Frontal cortex (tissue), 4 donors: ENCODE measurements around the gene FRMD4A. TPM values are rescaled to one million over a fixed set of nuclear protein-coding genes. Genes with fewer than 3 reads are reported as not detected.
"Not testable (repeated sequence)": the region's sequence is repeated elsewhere in the genome, so short reads cannot be mapped to it uniquely, and the experiment has no call there.

Source experiments
- DNase-seq, 2 donors: peaks; one replicate each; pipeline ENCODE4 v3.0.0; 2012; ENCODE audit warnings: low spot score in 2 of 2
- FAIRE-seq: peaks from 2 replicates; lab custom pipeline; 2012; peaks lifted over from hg19 to GRCh38; lab: Jason Lieb, UNC
- total RNA-seq: library from RNA; depleted of rRNA; stranded (reverse); fragments of >200 nt; gene quantifications from one replicate; pipeline ENCODE4 v1.2.3, GENCODE V29; 2014
- donor health status: control.
- donor health status: control.
- donor health status: control.

FRMD4A gene
- total RNA-seq, 1 donor from 2014 or later, result 69.7 TPM

GRCh38 chr10:13972609-13973008, 358.1 kb downstream of the FRMD4A start:
- FAIRE-seq, result no peak
- no peak for DNase-seq

GRCh38 chr10:13971601-13972475, 358.9 kb downstream of the FRMD4A start:
- DNase-seq, result no peak

GRCh38 chr10:13970957-13971353, 359.8 kb downstream of the FRMD4A start:
- DNase-seq (no peak), FAIRE-seq (no peak)

More at GRCh38 chr10:13971601-13972475, 358.9 kb downstream of the FRMD4A start:
- no peak for FAIRE-seq

- DNase-seq (no peak), FAIRE-seq (no peak)
Observed at GRCh38 chr10:13970236-13970956, 360.3 kb downstream of the FRMD4A start.

- DNase-seq, result no peak
- no peak for FAIRE-seq
Observed at GRCh38 chr10:13969792-13970140, 361.0 kb downstream of the FRMD4A start.

- DNase-seq (no peak), FAIRE-seq (no peak)
Observed at GRCh38 chr10:13969118-13969791, 361.5 kb downstream of the FRMD4A start.

- no peak for FAIRE-seq
- no peak for DNase-seq
Observed at GRCh38 chr10:13961853-13962252, 368.9 kb downstream of the FRMD4A start.

- FAIRE-seq (no peak), DNase-seq (no peak)
Observed at GRCh38 chr10:13961097-13961496, 369.6 kb downstream of the FRMD4A start.

- DNase-seq (no peak), FAIRE-seq (no peak)
Observed at GRCh38 chr10:13960603-13961002, 370.1 kb downstream of the FRMD4A start.

GRCh38 chr10:13959443-13960359, 371.0 kb downstream of the FRMD4A start:
- no peak for DNase-seq
- FAIRE-seq, result no peak

GRCh38 chr10:13957856-13958255, 372.9 kb downstream of the FRMD4A start:
- DNase-seq (no peak), FAIRE-seq (no peak)

- no peak for DNase-seq
- FAIRE-seq, result no peak
Observed at GRCh38 chr10:13956826-13957225, 373.9 kb downstream of the FRMD4A start.

GRCh38 chr10:13955409-13956068, 375.2 kb downstream of the FRMD4A start:
- DNase-seq, result no peak

GRCh38 chr10:13954195-13954594, 376.5 kb downstream of the FRMD4A start:
- not testable (repeated sequence) for DNase-seq, FAIRE-seq

More at GRCh38 chr10:13955409-13956068, 375.2 kb downstream of the FRMD4A start:
- no peak for FAIRE-seq

GRCh38 chr10:13953371-13953770, 377.4 kb downstream of the FRMD4A start:
- DNase-seq (no peak), FAIRE-seq (no peak)

- no peak for FAIRE-seq
Observed at GRCh38 chr10:13950543-13950939, 380.2 kb downstream of the FRMD4A start.

GRCh38 chr10:13949844-13950542, 380.7 kb downstream of the FRMD4A start:
- DNase-seq (no peak), FAIRE-seq (no peak)

More at GRCh38 chr10:13950543-13950939, 380.2 kb downstream of the FRMD4A start:
- DNase-seq, result no peak

GRCh38 chr10:13946209-13946460, 384.6 kb downstream of the FRMD4A start:
- FAIRE-seq, result no peak

More at GRCh38 chr10:13946209-13946460, 384.6 kb downstream of the FRMD4A start:
- DNase-seq, result no peak
